ENCODE results near the gene THAP11. TPM values are rescaled to one million over a fixed set of nuclear protein-coding genes. Genes with fewer than 3 reads are reported as not detected.

THAP11 gene
- polyA plus RNA-seq, 1 donor from 2014 or later = 42.6 TPM

GRCh38 chr16:67892899-67893742 lies 51.0 kb downstream of the THAP11 start, which contains the start of gene PSKH1:
Gene PSKH1, plus strand, starts transcription at chr16:67893254. Its CDS starts 15,496 bp downstream, at chr16:67908750.
- no peaks in the 10 kb centered on the region for H3K27me3 ChIP-seq (ENCODE audit: insufficient read depth, low read depth, low read length)

More at GRCh38 chr16:67892899-67893742, 51.0 kb downstream of the THAP11 start, which contains the start of gene PSKH1:
- no peaks in the 10 kb centered on the region for H3K36me3 ChIP-seq (ENCODE audit: insufficient read depth, low read length)
- peaks cover 18% of the 10 kb centered on the region for H3K79me2 ChIP-seq (replicated peaks; ENCODE audit: insufficient read depth, low read length)
- H4K20me1 ChIP-seq (ENCODE audit: insufficient read depth) = no peaks in the 10 kb centered on the region
- no peaks in the 10 kb centered on the region for H3K9me3 ChIP-seq (ENCODE audit: low read length)
- peak within 1 kb of the TSS; percentile 98 for H3K9ac ChIP-seq (ENCODE audit: low read length)
- peak within 1 kb of the TSS; percentile 90 for H3K27ac ChIP-seq (ENCODE audit: low read length)
- TF ChIP-seq POLR2AphosphoS5 (IDR thresholded peaks at IDR 0.05) = peak; percentile 89
- TF ChIP-seq REST (IDR thresholded peaks at IDR 0.05; ENCODE audit: borderline replicate concordance) = peak; percentile 26
- TF ChIP-seq SMC3 (conservative IDR thresholded peaks at IDR 0.05; ENCODE audit: poor library complexity) = no peak
- TF ChIP-seq MXI1 (conservative IDR thresholded peaks at IDR 0.05; ENCODE audit: poor library complexity, severe bottlenecking) = peak; percentile 76
- no peak for TF ChIP-seq CTCF (IDR thresholded peaks at IDR 0.05; ENCODE audit: poor library complexity, severe bottlenecking)
- TF ChIP-seq EP300 (conservative IDR thresholded peaks at IDR 0.05; ENCODE audit: poor library complexity, severe bottlenecking) = peak; percentile 54
- TF ChIP-seq EZH2 (IDR thresholded peaks at IDR 0.05; ENCODE audit: borderline replicate concordance, insufficient read depth, low read length, poor library complexity, severe bottlenecking) = no peak
- TF ChIP-seq RAD21 (conservative IDR thresholded peaks at IDR 0.05) = no peak
- TF ChIP-seq TAF1 (IDR thresholded peaks at IDR 0.05; ENCODE audit: low read depth) = no peak
- H2AFZ ChIP-seq (ENCODE audit: low read depth, low read length) = peak within 1 kb of the TSS; percentile 66
- H3K4me3 ChIP-seq (ENCODE audit: low read length) = peak within 1 kb of the TSS; percentile 98
- no peaks in the 10 kb centered on the region for H3K9me2 ChIP-seq (ENCODE audit: insufficient read depth, low read length)
- peak within 1 kb of the TSS; percentile 99 for H3K4me2 ChIP-seq (ENCODE audit: low read length)
- H3F3A ChIP-seq (ENCODE audit: insufficient read depth, low read length, poor library complexity, severe bottlenecking) = no peaks in the 10 kb centered on the region

Small RNAs within 50 kb of the gene (small RNA-seq; reads per million reads assigned to genes)
- gene AC040162.2 = 0 reads per million in 3 experiments
- gene NRN1L = 0 reads per million in 3 experiments

Other genes starting within 250 kb of the THAP11 start
- 1.8 and 7.1 TPM in 2 replicates for gene CARMIL2, start 197.2 kb upstream of the THAP11 start, polyA plus RNA-seq
- 98.6 and 108 TPM in 2 replicates for gene ACD, start 182.1 kb upstream of the THAP11 start, polyA plus RNA-seq
- 34.2 and 34.8 TPM in 2 replicates for gene PARD6A, start 181.4 kb upstream of the THAP11 start, polyA plus RNA-seq
- gene ENKD1, start 175.6 kb upstream of the THAP11 start, polyA plus RNA-seq = 29.9 and 36.6 TPM in 2 replicates
- gene C16orf86, start 175.5 kb upstream of the THAP11 start, polyA plus RNA-seq = 1.4 and 2.4 TPM in 2 replicates
- 88.4 and 106 TPM in 2 replicates for gene GFOD2, start 123.0 kb upstream of the THAP11 start, polyA plus RNA-seq
- 10.9 and 15.4 TPM in 2 replicates for gene RANBP10, start 35.8 kb upstream of the THAP11 start, polyA plus RNA-seq
- 24.2 and 31.0 TPM in 2 replicates for gene TSNAXIP1, start 35.4 kb upstream of the THAP11 start, polyA plus RNA-seq
- 98.6 and 144 TPM in 2 replicates for gene NUTF2, start 4.6 kb downstream of the THAP11 start, polyA plus RNA-seq
- gene CENPT, start 5.4 kb downstream of the THAP11 start, polyA plus RNA-seq = 104 and 135 TPM in 2 replicates
- gene EDC4, start 30.7 kb downstream of the THAP11 start, polyA plus RNA-seq = 66.0 and 81.7 TPM in 2 replicates
- 2.2 TPM in 1 of 2 replicates, not detected in the other for gene NRN1L, start 42.6 kb downstream of the THAP11 start, polyA plus RNA-seq
- gene PSKH1, start 50.9 kb downstream of the THAP11 start, polyA plus RNA-seq = 3.8 and 8.1 TPM in 2 replicates
- gene CTRL, start 89.5 kb downstream of the THAP11 start, polyA plus RNA-seq = 3.2 and 3.8 TPM in 2 replicates
- gene PSMB10, start 94.5 kb downstream of the THAP11 start, polyA plus RNA-seq = 33.6 and 46.4 TPM in 2 replicates
- gene LCAT, start 101.8 kb downstream of the THAP11 start, polyA plus RNA-seq = 0.32 TPM in 1 of 2 replicates, not detected in the other
- gene SLC12A4, start 126.3 kb downstream of the THAP11 start, polyA plus RNA-seq = 0.11 TPM in 1 of 2 replicates, not detected in the other
- gene DPEP3, start 138.2 kb downstream of the THAP11 start, polyA plus RNA-seq = not detected in 2 replicates
- gene DPEP2, start 157.2 kb downstream of the THAP11 start, polyA plus RNA-seq = not detected in 2 replicates
- gene DPEP2NB, start 173.6 kb downstream of the THAP11 start, polyA plus RNA-seq = not detected in 2 replicates
- gene DDX28, start 180.9 kb downstream of the THAP11 start, polyA plus RNA-seq = 13.9 and 18.0 TPM in 2 replicates
- gene DUS2, start 181.0 kb downstream of the THAP11 start, polyA plus RNA-seq = 22.4 and 22.8 TPM in 2 replicates
- gene NFATC3, start 243.1 kb downstream of the THAP11 start, polyA plus RNA-seq = 5.6 and 6.2 TPM in 2 replicates

All from neural cell (in vitro differentiated cells).